Neural progenitor cell (in vitro differentiated cells): Measurements from ENCODE around the gene TEKTIP1. TPM values are rescaled to one million over a fixed set of nuclear protein-coding genes. Genes with fewer than 3 reads are reported as not detected.
A peak's percentile ranks its signal among the peaks of the same experiment; 100 is the strongest.
"Not testable (repeated sequence)": the region's sequence is repeated elsewhere in the genome, so short reads cannot be mapped to it uniquely, and the experiment has no call there.

Experiments
- DNase-seq: peaks from one replicate; pipeline ENCODE4 v3.0.0-alpha.2; 2016; ENCODE audit warnings: low spot score
- H2AFZ ChIP-seq: fragments of 200-600 bp; sonication (generic); replicated peaks from 2 replicates; pipeline ENCODE4 v1.6.1; 2016; ENCODE audit warnings: antibody characterized with exemption
- H3F3A ChIP-seq: fragments of 200-600 bp; sonication (generic); 2 replicates; pipeline ENCODE4 v1.6.1; 2016; ENCODE audit warnings: antibody characterized with exemption, low read depth
- H3K27ac ChIP-seq: fragments of 200-600 bp; sonication (generic); 2 replicates; pipeline ENCODE4 v1.5.1; 2016; ENCODE audit warnings: mild to moderate bottlenecking
- H3K27me3 ChIP-seq: fragments of 200-600 bp; sonication (generic); 2 replicates; pipeline ENCODE4 v1.6.1; 2016; ENCODE audit warnings: mild to moderate bottlenecking, moderate library complexity
- H3K36me3 ChIP-seq: fragments of 200-600 bp; sonication (generic); 2 replicates; pipeline ENCODE4 v1.5.1; 2016
- H3K4me1 ChIP-seq: fragments of 200-600 bp; sonication (generic); 2 replicates; pipeline ENCODE4 v1.6.1; 2016; ENCODE audit warnings: mixed run types
- H3K4me2 ChIP-seq: fragments of 200-600 bp; sonication (generic); 2 replicates; pipeline ENCODE4 v1.6.1; 2016
- H3K4me3 ChIP-seq: fragments of 200-600 bp; sonication (generic); 2 replicates; pipeline ENCODE4 v1.5.1; 2016
- H3K79me2 ChIP-seq: fragments of 200-600 bp; sonication (generic); 2 replicates; pipeline ENCODE4 v1.6.1; 2016; ENCODE audit warnings: low read depth
- H3K9ac ChIP-seq: fragments of 200-600 bp; sonication (generic); 2 replicates; pipeline ENCODE4 v1.6.1; 2016
- H3K9me3 ChIP-seq: fragments of 200-600 bp; sonication (generic); 2 replicates; pipeline ENCODE4 v1.5.1; 2016; ENCODE audit warnings: low read depth
- H4K20me1 ChIP-seq: fragments of 200-600 bp; sonication (generic); 2 replicates; pipeline ENCODE4 v1.6.1; 2016; ENCODE audit warnings: low read depth
- H3K27ac Mint-ChIP-seq: 3 replicates; pipeline ENCODE4 v1.8.0; 2021; ENCODE audit warnings: mixed read lengths
- H3K27me3 Mint-ChIP-seq: 2 replicates; pipeline ENCODE4 v1.8.0; 2022; ENCODE audit warnings: low read depth, mild to moderate bottlenecking, inconsistent platforms, moderate library complexity, mixed read lengths; ENCODE audit not compliant: insufficient read depth
- H3K36me3 Mint-ChIP-seq: 3 replicates; pipeline ENCODE4 v1.8.0; 2021; ENCODE audit warnings: mixed read lengths
- H3K4me1 Mint-ChIP-seq: 3 replicates; pipeline ENCODE4 v1.8.0; 2021; ENCODE audit warnings: mixed read lengths
- H3K4me3 Mint-ChIP-seq: 3 replicates; pipeline ENCODE4 v1.8.0; 2021; ENCODE audit warnings: mild to moderate bottlenecking, moderate library complexity, mixed read lengths
- H3K9me3 Mint-ChIP-seq: 3 replicates; pipeline ENCODE4 v1.8.0; 2020; ENCODE audit warnings: mixed read lengths
- EZH2 ChIP-seq: fragments of 200-600 bp; sonication (generic); IDR thresholded peaks from 2 replicates; pipeline ENCODE4 v1.6.1; 2017; ENCODE audit warnings: antibody characterized with exemption, mild to moderate bottlenecking, moderate library complexity
- EZH2phosphoT487 ChIP-seq: fragments of 200-600 bp; sonication (generic); IDR thresholded peaks from 2 replicates; pipeline ENCODE4 v1.6.1; 2017; ENCODE audit warnings: antibody characterized with exemption
- total RNA-seq: library from RNA; depleted of rRNA; stranded (reverse); fragments of >200 nt; gene quantifications from 2 replicates; pipeline ENCODE4 v1.2.3, GENCODE V29; 2015; ENCODE audit warnings: low replicate concordance
- TF ChIP-seq, protein P1 (sequence below): fragments of 200-600 bp; sonication (generic); IDR thresholded peaks from 2 replicates; pipeline ENCODE4 v1.5.1; 2017; ENCODE audit warnings: antibody characterized with exemption, mild to moderate bottlenecking

TEKTIP1 gene
- total RNA-seq, 1 donor from 2014 or later = not detected

DNA sequence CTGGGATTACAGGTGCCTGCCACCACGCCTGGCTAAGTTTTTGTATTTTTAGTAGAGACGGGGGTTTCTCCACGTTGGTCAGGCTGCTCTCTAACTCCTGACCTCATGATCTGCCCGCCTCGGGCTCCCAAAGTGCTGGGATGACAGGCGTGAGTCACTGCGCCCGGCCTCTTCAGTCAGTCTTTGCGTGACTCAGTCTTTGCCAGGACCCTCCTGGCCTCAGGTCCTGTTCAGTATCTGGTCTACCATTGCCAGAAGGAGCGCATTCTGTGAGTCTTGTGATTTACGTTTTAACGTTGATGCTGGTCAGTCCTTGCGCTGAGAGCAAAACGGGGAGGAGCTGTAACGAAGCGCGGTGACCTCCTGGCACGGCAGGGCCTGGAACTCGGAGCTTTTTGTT, 26.2 kb downstream of the TEKTIP1 start:
- no peak overlapping the region for H3K27ac ChIP-seq
- no peak overlapping the region for H2AFZ ChIP-seq
- H3K27ac Mint-ChIP-seq = peak overlapping the region; percentile 33
- peaks cover 7% of the 10 kb centered on the region for H3K27me3 Mint-ChIP-seq
- H3K9ac ChIP-seq = no peak overlapping the region
- no peaks in the 10 kb centered on the region for H3K4me1 ChIP-seq
- H3K36me3 ChIP-seq = no peaks in the 10 kb centered on the region
- H3K36me3 Mint-ChIP-seq = no peaks in the 10 kb centered on the region
- H3K4me1 Mint-ChIP-seq = peaks cover 6% of the 10 kb centered on the region
- TF ChIP-seq EZH2 = no peak
- TF ChIP-seq, protein P1, sequence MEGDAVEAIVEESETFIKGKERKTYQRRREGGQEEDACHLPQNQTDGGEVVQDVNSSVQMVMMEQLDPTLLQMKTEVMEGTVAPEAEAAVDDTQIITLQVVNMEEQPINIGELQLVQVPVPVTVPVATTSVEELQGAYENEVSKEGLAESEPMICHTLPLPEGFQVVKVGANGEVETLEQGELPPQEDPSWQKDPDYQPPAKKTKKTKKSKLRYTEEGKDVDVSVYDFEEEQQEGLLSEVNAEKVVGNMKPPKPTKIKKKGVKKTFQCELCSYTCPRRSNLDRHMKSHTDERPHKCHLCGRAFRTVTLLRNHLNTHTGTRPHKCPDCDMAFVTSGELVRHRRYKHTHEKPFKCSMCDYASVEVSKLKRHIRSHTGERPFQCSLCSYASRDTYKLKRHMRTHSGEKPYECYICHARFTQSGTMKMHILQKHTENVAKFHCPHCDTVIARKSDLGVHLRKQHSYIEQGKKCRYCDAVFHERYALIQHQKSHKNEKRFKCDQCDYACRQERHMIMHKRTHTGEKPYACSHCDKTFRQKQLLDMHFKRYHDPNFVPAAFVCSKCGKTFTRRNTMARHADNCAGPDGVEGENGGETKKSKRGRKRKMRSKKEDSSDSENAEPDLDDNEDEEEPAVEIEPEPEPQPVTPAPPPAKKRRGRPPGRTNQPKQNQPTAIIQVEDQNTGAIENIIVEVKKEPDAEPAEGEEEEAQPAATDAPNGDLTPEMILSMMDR = no peak
- TF ChIP-seq EZH2phosphoT487 = no peak
- no peaks in the 10 kb centered on the region for H3K9me3 ChIP-seq
- no peaks in the 10 kb centered on the region for H3K27me3 ChIP-seq
- no peaks in the 10 kb centered on the region for H3F3A ChIP-seq
- H3K4me3 Mint-ChIP-seq = peak overlapping the region; percentile 69
- no peaks in the 10 kb centered on the region for H3K9me3 Mint-ChIP-seq
- H3K4me2 ChIP-seq = no peak overlapping the region
- no peak for DNase-seq
- H3K4me3 ChIP-seq = no peak overlapping the region
- no peaks in the 10 kb centered on the region for H4K20me1 ChIP-seq
- no peaks in the 10 kb centered on the region for H3K79me2 ChIP-seq

DNA sequence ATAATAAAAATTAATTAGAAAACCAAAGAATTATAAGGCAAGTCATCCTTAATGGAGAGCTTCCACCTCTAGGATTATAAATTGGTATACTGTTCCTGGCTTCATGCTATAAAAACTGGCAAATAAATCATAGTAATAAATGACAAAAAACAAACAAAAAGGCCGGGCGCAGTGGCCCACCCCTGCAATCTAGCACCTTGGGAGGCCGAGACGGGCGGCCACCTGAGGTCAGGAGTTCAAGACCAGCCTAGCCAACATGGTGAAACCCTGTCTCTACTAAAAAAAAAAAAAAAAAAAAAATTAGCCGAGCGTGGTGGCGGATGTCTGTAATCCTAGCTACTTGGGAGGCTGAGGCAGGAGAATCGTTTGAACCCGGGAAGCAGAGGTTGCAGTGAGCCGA, 31.1 kb downstream of the TEKTIP1 start:
- H3K36me3 Mint-ChIP-seq, H3K9me3 ChIP-seq, H3K4me2 ChIP-seq, H3K36me3 ChIP-seq, DNase-seq, H3K27ac ChIP-seq, H2AFZ ChIP-seq, H3K27me3 Mint-ChIP-seq, H3K79me2 ChIP-seq, H3K9me3 Mint-ChIP-seq, H3K4me1 ChIP-seq, H3K4me3 ChIP-seq, H3K27ac Mint-ChIP-seq, H3K4me3 Mint-ChIP-seq, H3K27me3 ChIP-seq, H3K9ac ChIP-seq: not testable (repeated sequence)
- H3K4me1 Mint-ChIP-seq = peaks cover 21% of the 10 kb centered on the region
- H3F3A ChIP-seq = peaks cover 20% of the 10 kb centered on the region
- H4K20me1 ChIP-seq = peaks cover 22% of the 10 kb centered on the region

DNA sequence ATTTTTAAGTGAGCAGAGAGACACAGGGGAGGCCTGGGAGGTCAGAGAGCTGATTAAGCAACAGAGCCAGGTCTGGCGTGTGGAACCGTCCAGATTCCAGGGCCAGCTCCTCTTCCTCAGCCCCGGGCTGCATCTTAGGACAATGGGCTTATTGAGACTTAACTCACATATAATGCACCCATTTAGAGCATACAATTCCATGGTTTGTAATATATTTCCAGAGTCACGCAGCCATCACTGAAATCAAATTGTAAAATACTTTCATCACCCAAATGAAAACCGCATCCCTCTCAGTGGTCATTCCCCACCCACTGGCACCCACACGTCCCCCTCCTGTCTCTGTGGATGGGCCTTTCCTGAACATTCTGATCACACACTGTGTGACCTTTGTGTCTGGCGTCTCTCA, 31.6 kb downstream of the TEKTIP1 start:
- H3K9ac ChIP-seq = no peak overlapping the region
- Mint-ChIP-seq H3K4me1 (peaks cover 24% of the 10 kb centered on the region), H3K9me3 (no peaks in the 10 kb centered on the region)

DNA sequence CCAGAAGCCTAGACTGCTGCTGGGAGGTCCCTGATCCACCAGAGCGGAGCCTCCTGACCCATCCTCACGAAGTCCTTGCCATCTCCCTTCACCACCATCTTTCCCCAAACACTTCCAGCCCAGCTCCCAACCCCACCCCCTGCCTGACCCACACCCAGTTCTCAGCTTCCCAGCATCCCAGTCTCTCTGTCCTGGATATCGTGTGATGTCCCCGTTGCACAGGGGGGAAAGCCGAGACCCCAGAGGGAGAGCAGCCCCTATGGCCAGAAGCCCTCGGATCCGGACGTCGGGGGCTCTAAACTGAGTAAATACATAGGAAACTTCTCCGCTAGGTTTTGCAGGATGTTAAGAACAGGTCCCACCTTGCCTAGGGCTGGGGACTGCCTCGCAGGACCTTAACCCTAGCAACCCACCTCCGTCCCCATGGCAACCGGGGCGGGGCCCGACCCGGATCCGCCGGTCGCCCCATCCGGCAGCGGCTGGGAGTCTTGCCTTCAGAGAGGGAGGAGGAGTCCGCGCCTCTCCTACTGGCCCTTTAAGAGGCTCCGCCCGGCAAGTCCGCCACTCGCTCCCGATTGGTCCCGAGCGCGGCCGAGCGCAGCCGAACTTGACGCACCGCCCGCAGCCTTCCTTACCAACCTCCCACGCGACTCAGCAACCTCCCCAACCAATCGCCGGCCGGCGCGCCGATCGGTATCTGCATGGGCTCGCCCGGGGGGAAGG, 33.3 kb downstream of the TEKTIP1 start:
- peak overlapping the region; percentile 63 for H3K27ac Mint-ChIP-seq
- H3K27ac ChIP-seq = no peak overlapping the region
- H2AFZ ChIP-seq = peak overlapping the region; percentile 46
- peaks cover 7% of the 10 kb centered on the region for H3K36me3 Mint-ChIP-seq
- peaks cover 41% of the 10 kb centered on the region for H4K20me1 ChIP-seq
- peaks cover 15% of the 10 kb centered on the region for H3K4me1 ChIP-seq
- peaks cover 27% of the 10 kb centered on the region for H3K27me3 ChIP-seq
- peaks cover 29% of the 10 kb centered on the region for H3K4me1 Mint-ChIP-seq
- peaks cover 6% of the 10 kb centered on the region for H3K79me2 ChIP-seq
- no peaks in the 10 kb centered on the region for H3K9me3 ChIP-seq
- H3K4me3 Mint-ChIP-seq = peak overlapping the region; percentile 89
- TF ChIP-seq EZH2phosphoT487 = no peak
- TF ChIP-seq, protein P1 = no peak
- no peak for TF ChIP-seq EZH2
- no peak overlapping the region for H3K9ac ChIP-seq
- peak overlapping the region; percentile 80 for H3K4me2 ChIP-seq
- peaks cover 36% of the 10 kb centered on the region for H3F3A ChIP-seq
- H3K36me3 ChIP-seq = no peaks in the 10 kb centered on the region
- DNase-seq = peak; percentile 100
- no peaks in the 10 kb centered on the region for H3K9me3 Mint-ChIP-seq
- peaks cover 10% of the 10 kb centered on the region for H3K27me3 Mint-ChIP-seq
- peak overlapping the region; percentile 95 for H3K4me3 ChIP-seq

More for the DNA sequence above, 31.6 kb downstream of the TEKTIP1 start:
- Histone ChIP-seq H3K4me3 (no peak overlapping the region), H3K27me3 (peaks cover 11% of the 10 kb centered on the region), H4K20me1 (peaks cover 27% of the 10 kb centered on the region), H3K79me2 (peaks cover 6% of the 10 kb centered on the region), H2AFZ (no peak overlapping the region), H3K27ac (no peak overlapping the region), H3F3A (peaks cover 24% of the 10 kb centered on the region), H3K4me1 (peaks cover 4% of the 10 kb centered on the region), H3K36me3 (no peaks in the 10 kb centered on the region), H3K4me2 (no peak overlapping the region), H3K9me3 (no peaks in the 10 kb centered on the region)
- peaks cover 10% of the 10 kb centered on the region for H3K27me3 Mint-ChIP-seq
- no peak overlapping the region for H3K27ac Mint-ChIP-seq
- TF ChIP-seq EZH2 = no peak
- no peak for DNase-seq
- H3K36me3 Mint-ChIP-seq = peaks cover 7% of the 10 kb centered on the region
- H3K4me3 Mint-ChIP-seq = no peak overlapping the region
